CD4-positive, alpha-beta T cell treated with Interleukin-1 beta for 1 hour (primary cell): ENCODE results near the gene AKAP12.

Experiments
- DNase-seq, 2 donors: peaks; one replicate each; pipeline ENCODE4 v3.0.0-alpha.2; 2020 to 2022

Gene AKAP12

DNA sequence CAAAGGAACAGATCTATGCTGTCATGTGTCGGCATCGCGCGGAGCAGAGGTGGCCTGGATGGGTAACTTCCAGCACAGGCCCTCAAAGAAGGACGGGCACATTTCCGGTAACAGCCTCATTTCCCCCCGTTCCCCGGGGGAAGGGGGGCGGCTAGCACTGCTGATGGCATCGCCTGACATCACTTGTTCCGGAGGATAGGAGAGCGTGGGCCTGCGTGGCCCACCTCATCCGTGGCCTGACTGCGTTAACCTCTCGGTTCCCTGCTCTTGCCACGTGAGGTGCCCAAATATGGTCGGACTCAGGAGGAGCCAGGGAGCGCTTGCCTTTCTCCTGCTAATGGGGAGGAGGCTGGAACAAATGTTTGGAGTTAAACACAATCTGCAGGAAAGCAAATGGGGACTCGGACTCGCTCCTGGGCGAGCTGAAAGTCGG, at the start of gene AKAP12:
AKAP12 (plus strand) TSS at position 365 of the 433 bp plus-strand sequence. CDS start 596 bp downstream, outside the sequence.
- no peak for DNase-seq

DNA sequence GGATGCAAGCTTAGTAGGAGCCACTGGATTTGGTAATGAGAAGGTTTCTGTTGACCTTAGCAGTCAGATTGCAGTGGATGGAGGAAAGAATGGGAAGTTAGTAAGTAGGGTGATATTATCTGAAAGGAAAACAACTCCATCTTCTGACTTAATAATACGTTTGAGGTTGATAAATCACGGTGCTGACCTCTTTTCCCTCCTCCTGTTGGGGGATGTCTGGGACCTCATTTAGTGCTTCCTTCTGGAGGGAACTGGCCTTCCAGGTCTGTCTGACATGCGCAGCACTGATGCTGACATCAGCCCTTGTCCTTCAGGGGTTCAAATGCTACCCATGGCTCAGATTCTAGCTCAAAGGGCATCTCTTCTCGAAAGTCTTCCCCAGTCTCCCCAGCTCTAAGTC, 48.2 kb upstream of the AKAP12 start:
- DNase-seq: no peak

DNA sequence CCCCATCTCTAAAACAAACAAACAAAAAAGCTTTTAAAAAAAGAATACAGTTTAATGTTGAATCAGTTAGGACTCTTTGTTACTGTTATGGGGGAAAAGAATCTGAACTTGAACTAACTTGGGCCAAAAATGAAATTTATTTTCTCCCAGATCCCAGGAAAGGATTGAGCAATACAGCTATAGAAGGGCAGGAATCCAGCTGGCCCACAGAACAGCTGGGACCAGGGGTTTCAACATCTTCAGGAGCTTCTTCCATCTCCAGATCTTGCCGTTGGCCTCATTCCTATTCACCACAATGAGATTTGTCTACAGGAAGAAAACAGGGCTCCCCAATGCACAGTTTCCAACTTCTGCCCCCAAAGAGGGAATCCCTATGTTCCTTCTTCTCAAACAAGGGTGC, 43.2 kb upstream of the AKAP12 start:
- no peak for DNase-seq

DNA sequence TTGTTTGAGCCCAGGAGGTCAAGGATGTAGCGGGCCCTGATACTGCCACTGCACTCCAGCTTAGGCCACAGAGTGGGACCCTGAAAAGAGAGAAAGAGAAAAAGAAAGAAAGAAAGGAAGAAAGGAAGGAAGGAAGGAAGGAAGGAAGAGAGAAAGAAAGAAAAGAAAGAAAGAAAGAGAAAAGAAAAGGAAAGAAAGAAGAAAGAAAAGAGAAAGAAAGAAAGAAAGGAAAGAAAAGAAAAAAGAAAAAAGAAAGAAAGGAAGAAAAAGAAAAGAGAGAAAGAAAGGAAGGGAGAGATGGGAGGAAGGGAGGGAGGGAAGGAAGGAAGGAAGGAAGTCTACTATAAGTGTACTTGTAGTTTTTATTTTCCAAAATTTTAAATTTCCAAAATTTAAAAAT, 42.2 kb upstream of the AKAP12 start:
- no peak for DNase-seq

GRCh38 chr6:151199991-151200390, 39.8 kb upstream of the AKAP12 start:
- DNase-seq: no peak

- no peak for DNase-seq
Measured at GRCh38 chr6:151205721-151206600, 33.8 kb upstream of the AKAP12 start.

DNA sequence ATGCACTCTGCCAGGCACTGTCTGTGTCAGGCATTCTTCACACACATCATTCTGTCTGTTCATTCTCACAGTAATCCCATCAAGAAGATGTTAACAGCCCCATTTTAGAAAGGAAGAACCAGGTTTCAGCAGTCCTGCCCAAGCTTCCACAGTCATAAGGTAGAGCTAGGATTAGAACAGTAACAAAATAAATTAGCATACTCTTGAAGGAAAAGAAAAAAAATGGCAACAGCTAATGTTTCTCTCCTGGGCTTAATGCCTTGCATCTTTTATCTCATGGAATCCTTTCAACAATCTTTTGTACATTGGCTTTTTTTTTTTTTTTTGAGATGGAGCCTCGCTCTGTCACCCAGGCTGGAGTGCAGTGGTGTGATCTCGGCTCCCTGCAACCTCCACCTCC, 32.1 kb upstream of the AKAP12 start:
- DNase-seq: no peak

GRCh38 chr6:151209071-151209831, 30.5 kb upstream of the AKAP12 start:
- no peak for DNase-seq

- DNase-seq: no peak
Measured at GRCh38 chr6:151211075-151211474, 28.7 kb upstream of the AKAP12 start.

- DNase-seq: no peak
Measured at GRCh38 chr6:151213352-151213751, 26.4 kb upstream of the AKAP12 start.

GRCh38 chr6:151215999-151216398, 23.8 kb upstream of the AKAP12 start:
- no peak for DNase-seq

GRCh38 chr6:151216804-151217203, 23.0 kb upstream of the AKAP12 start:
- no peak for DNase-seq

- no peak for DNase-seq
Measured at GRCh38 chr6:151219192-151219591, 20.6 kb upstream of the AKAP12 start.

DNA sequence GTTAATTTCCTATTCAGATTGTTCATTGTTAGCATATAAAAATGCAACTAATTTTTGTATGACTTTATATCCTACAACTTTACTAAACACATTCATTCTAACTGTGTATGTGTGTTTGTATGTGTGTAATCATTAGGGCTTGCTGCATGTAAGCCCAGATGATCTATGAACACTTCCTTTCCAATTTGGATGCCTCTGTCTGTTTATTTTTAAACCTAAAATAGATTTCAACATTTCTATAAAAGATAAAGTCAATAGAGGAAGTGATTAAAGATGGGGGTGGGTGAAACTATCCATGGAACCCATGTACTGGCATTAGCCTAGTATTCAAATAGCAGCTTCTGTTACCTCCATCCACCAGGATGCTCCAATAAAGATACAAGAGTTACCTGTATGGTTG, 15.7 kb upstream of the AKAP12 start:
- no peak for DNase-seq

GRCh38 chr6:151225919-151226318, 13.8 kb upstream of the AKAP12 start:
- no peak for DNase-seq

GRCh38 chr6:151228788-151229400, 10.9 kb upstream of the AKAP12 start:
- DNase-seq: no peak

- DNase-seq: no peak
Measured at GRCh38 chr6:151229401-151230276, 10.1 kb upstream of the AKAP12 start.

- DNase-seq: no peak
Measured at GRCh38 chr6:151230277-151230577, 9.5 kb upstream of the AKAP12 start.

DNA sequence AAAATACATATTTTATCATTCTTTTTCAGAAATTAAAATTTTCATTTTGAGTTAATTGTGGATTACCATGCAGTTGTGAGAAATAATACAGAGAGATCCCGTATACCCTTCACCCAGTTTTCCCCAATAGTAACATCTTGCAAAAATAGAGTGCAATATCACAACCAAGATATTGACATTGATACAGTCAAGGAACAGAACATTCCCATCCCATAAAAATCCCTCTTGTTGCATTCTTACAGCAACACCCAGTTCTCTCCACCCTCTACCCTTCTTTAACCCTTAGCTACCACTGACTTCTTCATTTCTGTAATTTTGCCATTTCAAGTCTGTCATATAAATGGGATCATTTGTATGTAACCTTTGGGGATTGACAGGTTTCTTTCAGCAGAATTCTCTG, 6.9 kb upstream of the AKAP12 start:
- no peak for DNase-seq

- no peak for DNase-seq
Measured at GRCh38 chr6:151233731-151234130, 6.0 kb upstream of the AKAP12 start.

- DNase-seq: no peak
Measured at GRCh38 chr6:151236668-151237401, 2.9 kb upstream of the AKAP12 start.
